ENCODE data around the gene CCDC170.

- TF ChIP-seq JUND (IDR thresholded peaks at IDR 0.05): no peak
- TF ChIP-seq CTCF (IDR thresholded peaks at IDR 0.05 in 2 of 3, conservative IDR thresholded peaks at IDR 0.05 in 1 of 3; ENCODE audit: borderline replicate concordance in 1 of 3, insufficient read depth in 1 of 3, low read depth in 2 of 3, low read length in 2 of 3): no peak
- TF ChIP-seq POLR2AphosphoS5 (IDR thresholded peaks at IDR 0.05; ENCODE audit: low read depth, low read length): no peak
- no peak for TF ChIP-seq EGR1 (IDR thresholded peaks at IDR 0.05; ENCODE audit: low read depth)
- no peak for TF ChIP-seq RAD21 (IDR thresholded peaks at IDR 0.05; ENCODE audit: low read depth)
- TF ChIP-seq ZNF274 (IDR thresholded peaks at IDR 0.05; ENCODE audit: low read depth, low read length): no peak
- no peak for TF ChIP-seq POLR2A (IDR thresholded peaks at IDR 0.05; ENCODE audit: borderline replicate concordance, extremely low read depth, insufficient read depth, insufficient read length)
- no peak for TF ChIP-seq ZBTB33 (IDR thresholded peaks at IDR 0.05; ENCODE audit: extremely low read depth, insufficient replicate concordance, low read length)
- no peak for TF ChIP-seq YY1 (IDR thresholded peaks at IDR 0.05; ENCODE audit: extremely low read depth, insufficient replicate concordance, low read depth, low read length)
- no peak for TF ChIP-seq SP1 (IDR thresholded peaks at IDR 0.05; ENCODE audit: low read depth)
Measured at GRCh38 chr6:151523034-151523433, 29.2 kb downstream of the CCDC170 start.
